OCI-LY1 (cell line): Measurements from ENCODE around the gene CLDND2.
A peak's percentile ranks its signal among the peaks of the same experiment; 100 is the strongest.

Experiments
- H2AFZ ChIP-seq: fragments of 200-600 bp; sonication (generic), shearing (Covaris generic); 2 replicates; pipeline ENCODE4 v1.6.0; 2014; ENCODE audit warnings: antibody characterized with exemption, mild to moderate bottlenecking, low read length
- H3F3A ChIP-seq: fragments of 200-600 bp; sonication (generic), shearing (Covaris generic); 2 replicates; pipeline ENCODE4 v1.6.0; 2014; ENCODE audit warnings: mild to moderate bottlenecking, antibody characterized with exemption, low read length, moderate library complexity; ENCODE audit not compliant: insufficient read depth
- H3K27ac ChIP-seq: fragments of 200-600 bp; sonication (generic); 2 replicates; pipeline ENCODE4 v1.5.1; 2014; ENCODE audit warnings: low read length, mixed run types, mild to moderate bottlenecking, low read depth; ENCODE audit not compliant: poor library complexity, severe bottlenecking
- H3K27me3 ChIP-seq: fragments of 200-600 bp; sonication (generic); 2 replicates; pipeline ENCODE4 v1.6.0; 2014; ENCODE audit warnings: antibody characterized with exemption, mild to moderate bottlenecking, low read length, moderate library complexity; ENCODE audit not compliant: insufficient read depth
- H3K36me3 ChIP-seq: fragments of 200-600 bp; sonication (generic); 2 replicates; pipeline ENCODE4 v1.6.1; 2014; ENCODE audit warnings: mild to moderate bottlenecking, antibody characterized with exemption, low read length, moderate library complexity, mixed read lengths; ENCODE audit not compliant: insufficient read depth
- H3K4me1 ChIP-seq: fragments of 200-600 bp; sonication (generic); 2 replicates; pipeline ENCODE4 v1.5.1; 2014; ENCODE audit warnings: mild to moderate bottlenecking, low read length, moderate library complexity; ENCODE audit not compliant: insufficient read depth, severe bottlenecking
- H3K4me2 ChIP-seq: fragments of 200-600 bp; sonication (generic), shearing (Covaris generic); 2 replicates; pipeline ENCODE4 v1.6.1; 2014; ENCODE audit warnings: low read length
- H3K4me3 ChIP-seq: fragments of 200-600 bp; sonication (generic); 2 replicates; pipeline ENCODE4 v1.5.1; 2014; ENCODE audit warnings: low read length, low read depth, mild to moderate bottlenecking, mixed read lengths; ENCODE audit not compliant: poor library complexity, severe bottlenecking
- H3K79me2 ChIP-seq: fragments of 200-600 bp; shearing (Covaris generic); 2 replicates; pipeline ENCODE4 v1.6.1; 2016; ENCODE audit warnings: mixed run types, low read length, mixed read lengths; ENCODE audit not compliant: insufficient read depth
- H3K9ac ChIP-seq: fragments of 200-600 bp; sonication (generic), shearing (Covaris generic); 2 replicates; pipeline ENCODE4 v1.6.1; 2014; ENCODE audit warnings: mild to moderate bottlenecking, low read length, mixed read lengths
- H3K9me2 ChIP-seq: fragments of 200-600 bp; sonication (generic), shearing (Covaris generic); 2 replicates; pipeline ENCODE4 v1.6.1; 2014; ENCODE audit warnings: low read depth, mild to moderate bottlenecking, low read length, mixed read lengths
- H3K9me3 ChIP-seq: fragments of 200-600 bp; shearing (Covaris generic); 2 replicates; pipeline ENCODE4 v1.6.1; 2014; ENCODE audit warnings: low read length, mixed read lengths
- H4K20me1 ChIP-seq: fragments of 200-600 bp; sonication (generic), shearing (Covaris generic); 2 replicates; pipeline ENCODE4 v1.6.0; 2016; ENCODE audit warnings: mild to moderate bottlenecking, low read length; ENCODE audit not compliant: insufficient read depth
- CTCF ChIP-seq: fragments of 200-600 bp; sonication (generic), shearing (Covaris generic); IDR thresholded peaks from 2 replicates; pipeline ENCODE4 v1.5.1; 2017; ENCODE audit warnings: mild to moderate bottlenecking, antibody characterized with exemption, low read length, moderate library complexity, mixed read lengths
- EZH2 ChIP-seq: fragments of 200-600 bp; sonication (generic), shearing (Covaris generic); IDR thresholded peaks from 2 replicates; pipeline ENCODE4 v1.8.0; 2017; ENCODE audit warnings: borderline replicate concordance, mixed run types, mild to moderate bottlenecking, antibody characterized with exemption, low read length, moderate library complexity, mixed read lengths

Gene CLDND2

GRCh38 chr19:51346742-51347141, 22.1 kb downstream of the CLDND2 start:
- no peaks in the 10 kb centered on the region for H3K4me1 ChIP-seq
- no peak overlapping the region for H3K4me2 ChIP-seq
- no peak overlapping the region for H2AFZ ChIP-seq
- H3K9me2 ChIP-seq, result no peaks in the 10 kb centered on the region
- H3F3A ChIP-seq, result no peaks in the 10 kb centered on the region
- H3K79me2 ChIP-seq, result no peaks in the 10 kb centered on the region
- no peak overlapping the region for H3K9ac ChIP-seq
- H3K36me3 ChIP-seq, result peaks cover 54% of the 10 kb centered on the region
- H3K27me3 ChIP-seq, result no peaks in the 10 kb centered on the region
- no peaks in the 10 kb centered on the region for H4K20me1 ChIP-seq
- H3K4me3 ChIP-seq, result no peak overlapping the region
- no peaks in the 10 kb centered on the region for H3K9me3 ChIP-seq
- H3K27ac ChIP-seq, result no peak overlapping the region
- TF ChIP-seq EZH2, result no peak
- peak; percentile 16; the same call in 1 of the 2 replicates for TF ChIP-seq CTCF

- no peaks in the 10 kb centered on the region for H3F3A ChIP-seq
- no peaks in the 10 kb centered on the region for H3K9me2 ChIP-seq
- peaks cover 41% of the 10 kb centered on the region for H3K36me3 ChIP-seq
- H3K4me2 ChIP-seq, result no peak overlapping the region
- TF ChIP-seq EZH2 (no peak), CTCF (no peak)
- H3K9me3 ChIP-seq, result no peaks in the 10 kb centered on the region
- no peaks in the 10 kb centered on the region for H4K20me1 ChIP-seq
- H3K4me3 ChIP-seq, result no peak overlapping the region
- H3K79me2 ChIP-seq, result no peaks in the 10 kb centered on the region
- no peak overlapping the region for H3K9ac ChIP-seq
- no peak overlapping the region for H3K27ac ChIP-seq
- no peaks in the 10 kb centered on the region for H3K27me3 ChIP-seq
- no peaks in the 10 kb centered on the region for H3K4me1 ChIP-seq
- no peak overlapping the region for H2AFZ ChIP-seq
Measured at GRCh38 chr19:51345076-51345620, 23.7 kb downstream of the CLDND2 start.

GRCh38 chr19:51342631-51343569, 25.9 kb downstream of the CLDND2 start:
- Histone ChIP-seq H3K79me2 (no peaks in the 10 kb centered on the region), H3K4me1 (peaks cover 10% of the 10 kb centered on the region), H4K20me1 (no peaks in the 10 kb centered on the region), H3K27me3 (no peaks in the 10 kb centered on the region), H3K9ac (no peak overlapping the region), H3K36me3 (peaks cover 30% of the 10 kb centered on the region), H3K9me2 (no peaks in the 10 kb centered on the region), H3K4me2 (no peak overlapping the region), H3K27ac (no peak overlapping the region), H2AFZ (no peak overlapping the region), H3F3A (no peaks in the 10 kb centered on the region), H3K9me3 (no peaks in the 10 kb centered on the region), H3K4me3 (no peak overlapping the region)
- no peak for TF ChIP-seq CTCF
- TF ChIP-seq EZH2, result no peak
